ENCODE data around the gene NEUROG1.

DNA sequence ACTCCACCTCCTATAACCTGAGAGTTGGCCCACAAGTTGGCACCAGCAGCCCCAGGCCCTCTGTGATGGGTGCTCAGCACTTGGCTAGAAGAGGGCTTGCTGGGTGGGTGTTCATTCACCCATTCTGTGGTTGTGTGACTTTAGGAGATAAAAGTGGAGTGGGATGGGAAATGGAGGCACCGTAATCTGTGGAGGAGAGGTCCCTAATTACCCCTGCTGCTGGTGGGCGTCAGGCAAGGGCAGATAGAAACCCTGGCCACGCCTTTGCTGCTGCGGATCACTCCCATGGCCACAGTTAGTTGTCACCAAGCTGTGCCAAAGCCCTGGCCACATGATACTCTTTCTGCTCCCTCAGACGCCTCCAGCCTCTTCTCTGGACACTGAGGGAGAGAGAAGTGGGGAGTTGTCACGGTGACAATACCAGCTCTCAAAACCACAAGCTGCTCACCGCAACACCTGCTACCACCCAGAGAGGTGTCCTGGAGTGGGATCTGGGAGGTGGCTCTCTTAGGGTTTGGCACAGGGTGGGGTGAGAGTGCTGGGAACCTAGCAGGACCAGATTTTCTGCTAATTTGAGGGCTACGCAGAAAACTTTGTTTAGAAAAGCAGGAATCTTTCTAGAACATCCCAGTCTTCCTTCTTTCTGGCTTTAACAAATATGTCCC, 12.0 kb upstream of the NEUROG1 start:
- TF ChIP-seq POLR2AphosphoS5 (IDR thresholded peaks at IDR 0.05; ENCODE audit: low read depth, low read length) (no peak), POU2F2 (IDR thresholded peaks at IDR 0.05; ENCODE audit: low read depth, low read length) (no peak), POLR2A (IDR thresholded peaks at IDR 0.05; ENCODE audit: low read depth, low read length) (no peak), TAF1 (IDR thresholded peaks at IDR 0.05; ENCODE audit: low read depth, low read length) (no peak)
